Stomach (tissue), 4 donors: ENCODE data around the gene RXFP2.

Experiments
- CTCF ChIP-seq, 7 experiments: fragments of 450-650 bp in 4 of 7; fragments of 200-600 bp in 3 of 7; sonication (generic) in 3 of 7; IDR thresholded peaks; one replicate each; pipeline ENCODE4 v1.5.1; 2016 to 2019; ENCODE audit warnings: antibody characterized with exemption in 7 of 7, control low read depth in 2 of 7, mild to moderate bottlenecking in 1 of 7
- EP300 ChIP-seq: sonication (generic); formaldehyde crosslinking; IDR thresholded peaks from one replicate; pipeline ENCODE4 v1.6.1; 2017; ENCODE audit warnings: antibody characterized with exemption
- POLR2A ChIP-seq, 4 donors: fragments of 450-650 bp; IDR thresholded peaks; one replicate each; pipeline ENCODE4 v1.6.1; 2016; ENCODE audit warnings: antibody characterized with exemption in 4 of 4, control low read depth in 2 of 4, mild to moderate bottlenecking in 1 of 4, moderate library complexity in 1 of 4
- POLR2AphosphoS5 ChIP-seq, 3 donors: sonication (generic); formaldehyde crosslinking; IDR thresholded peaks; one replicate each; pipeline ENCODE4 v1.6.1; 2016; ENCODE audit warnings: antibody characterized with exemption in 3 of 3

- TF ChIP-seq CTCF (IDR thresholded peaks at IDR 0.05) (no peak), POLR2A (IDR thresholded peaks at IDR 0.05) (no peak), EP300 (no peak), POLR2AphosphoS5 (IDR thresholded peaks at IDR 0.05) (no peak)
These were observed 30.2 kb downstream of the RXFP2 start for GRCh38 chr13:31769575-31769974.
